Measurements from ENCODE around the gene INPP5K.

INPP5K gene

GRCh38 chr17:1553354-1554266, 37.2 kb upstream of the INPP5K start:
- TF ChIP-seq CTCF (IDR thresholded peaks at IDR 0.05): no peak
- no peak for TF ChIP-seq ZFX (IDR thresholded peaks at IDR 0.05; ENCODE audit: borderline replicate concordance)
- no peak overlapping the region for H3K27ac ChIP-seq

- no peak for TF ChIP-seq ZFX (IDR thresholded peaks at IDR 0.05; ENCODE audit: borderline replicate concordance)
- no peak for TF ChIP-seq CTCF (IDR thresholded peaks at IDR 0.05)
- H3K27ac ChIP-seq: no peak overlapping the region
Observed at GRCh38 chr17:1552932-1553331, 36.5 kb upstream of the INPP5K start.

GRCh38 chr17:1551741-1552140, 35.3 kb upstream of the INPP5K start:
- TF ChIP-seq CTCF (IDR thresholded peaks at IDR 0.05): no peak
- TF ChIP-seq ZFX (IDR thresholded peaks at IDR 0.05; ENCODE audit: borderline replicate concordance): no peak
- H3K27ac ChIP-seq: peak overlapping the region; percentile 17; the same call in 1 of the 2 replicates

GRCh38 chr17:1548032-1548431, 31.6 kb upstream of the INPP5K start:
- H3K27ac ChIP-seq: no peak overlapping the region
- TF ChIP-seq CTCF (IDR thresholded peaks at IDR 0.05) (no peak), ZFX (IDR thresholded peaks at IDR 0.05; ENCODE audit: borderline replicate concordance) (no peak)

DNA sequence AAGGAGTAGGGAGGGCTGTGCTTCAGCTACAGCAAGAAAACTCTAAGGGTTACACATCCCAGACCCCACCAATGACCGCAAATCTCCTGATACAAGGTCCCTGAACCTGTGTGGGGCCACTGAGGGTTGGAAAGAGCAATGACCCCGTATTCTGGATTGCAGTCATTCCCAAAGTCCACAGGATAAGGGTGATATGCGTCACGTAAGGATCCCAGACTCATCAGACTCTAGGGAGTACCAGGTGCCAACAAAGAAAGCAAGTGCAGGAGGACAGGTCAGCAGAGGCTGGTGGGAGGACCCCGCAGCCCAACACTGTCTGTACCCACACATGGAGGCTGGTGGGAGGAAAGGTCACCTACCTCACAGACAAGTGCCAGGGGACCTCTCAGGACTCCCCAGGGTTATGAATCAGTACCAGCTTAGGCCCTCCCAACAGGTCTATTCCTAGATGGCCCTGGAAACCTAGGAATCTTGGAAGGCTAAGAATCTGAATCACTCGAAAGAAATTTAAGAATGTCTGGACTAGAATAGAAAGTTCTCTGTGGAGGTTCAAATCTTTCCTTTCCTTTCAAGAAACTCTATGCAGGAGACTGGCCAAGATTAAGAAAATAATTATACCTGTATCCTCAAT, 30.0 kb upstream of the INPP5K start:
- H3K27ac ChIP-seq: no peak overlapping the region
- TF ChIP-seq CTCF (IDR thresholded peaks at IDR 0.05): no peak
- no peak for TF ChIP-seq ZFX (IDR thresholded peaks at IDR 0.05; ENCODE audit: borderline replicate concordance)

DNA sequence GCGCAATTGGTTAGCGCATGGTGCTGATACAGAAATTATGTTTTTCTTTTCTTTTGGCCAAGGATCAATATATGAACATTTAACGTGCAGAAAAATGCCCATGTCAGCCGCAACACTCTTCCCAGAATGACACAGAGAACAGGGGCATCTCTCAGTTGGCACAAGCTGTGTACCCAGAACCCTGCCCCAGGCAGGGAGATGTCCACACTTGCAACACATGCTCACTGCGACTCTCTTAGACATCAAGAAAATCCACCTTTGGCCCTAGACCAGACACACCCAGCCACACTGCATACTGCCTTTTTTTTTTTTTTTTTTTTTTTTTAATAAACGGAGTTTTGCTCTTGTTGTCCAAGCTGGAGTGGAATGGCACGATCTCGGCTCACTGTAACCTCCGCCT, 29.2 kb upstream of the INPP5K start:
- TF ChIP-seq CTCF (IDR thresholded peaks at IDR 0.05): no peak
- no peak for TF ChIP-seq ZFX (IDR thresholded peaks at IDR 0.05; ENCODE audit: borderline replicate concordance)
- no peak overlapping the region for H3K27ac ChIP-seq

- no peak overlapping the region for H3K27ac ChIP-seq
- no peak for TF ChIP-seq ZFX (IDR thresholded peaks at IDR 0.05; ENCODE audit: borderline replicate concordance)
- TF ChIP-seq CTCF (IDR thresholded peaks at IDR 0.05): no peak
Observed at GRCh38 chr17:1542316-1542715, 25.9 kb upstream of the INPP5K start.
